ENCODE results near the gene TESPA1. TPM values are rescaled to one million over a fixed set of nuclear protein-coding genes. Genes with fewer than 3 reads are reported as not detected.

Gene TESPA1
- total and polyA plus RNA-seq, 9 of the 15 experiments (the other 6 are each of a cell fraction or from before 2014, with no cell fraction given): 0.72 to 7.1 (median 2.4) TPM

DNA sequence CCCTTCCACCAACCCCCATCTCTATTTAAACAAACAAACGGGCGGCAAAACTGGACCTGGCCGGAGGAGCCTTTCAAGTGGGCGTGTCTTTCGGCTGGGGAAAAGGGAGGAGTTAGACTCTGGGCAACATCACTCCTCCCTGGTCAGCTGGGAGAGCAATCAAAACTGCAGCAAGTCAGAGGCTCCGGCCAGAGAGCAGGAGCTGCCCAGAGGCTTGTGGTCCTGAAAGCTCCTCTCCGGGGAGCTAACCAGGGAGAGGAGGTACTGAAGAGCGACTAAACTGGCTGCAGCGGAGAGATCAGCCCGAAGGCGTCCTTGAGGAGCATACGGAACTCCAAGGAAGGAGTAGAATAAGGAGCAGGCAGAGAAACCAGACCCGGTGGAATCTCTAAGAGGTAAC lies 35.2 kb upstream of the TESPA1 start, which contains the start of gene NEUROD4 (continued):
- TF ChIP-seq, protein P1, sequence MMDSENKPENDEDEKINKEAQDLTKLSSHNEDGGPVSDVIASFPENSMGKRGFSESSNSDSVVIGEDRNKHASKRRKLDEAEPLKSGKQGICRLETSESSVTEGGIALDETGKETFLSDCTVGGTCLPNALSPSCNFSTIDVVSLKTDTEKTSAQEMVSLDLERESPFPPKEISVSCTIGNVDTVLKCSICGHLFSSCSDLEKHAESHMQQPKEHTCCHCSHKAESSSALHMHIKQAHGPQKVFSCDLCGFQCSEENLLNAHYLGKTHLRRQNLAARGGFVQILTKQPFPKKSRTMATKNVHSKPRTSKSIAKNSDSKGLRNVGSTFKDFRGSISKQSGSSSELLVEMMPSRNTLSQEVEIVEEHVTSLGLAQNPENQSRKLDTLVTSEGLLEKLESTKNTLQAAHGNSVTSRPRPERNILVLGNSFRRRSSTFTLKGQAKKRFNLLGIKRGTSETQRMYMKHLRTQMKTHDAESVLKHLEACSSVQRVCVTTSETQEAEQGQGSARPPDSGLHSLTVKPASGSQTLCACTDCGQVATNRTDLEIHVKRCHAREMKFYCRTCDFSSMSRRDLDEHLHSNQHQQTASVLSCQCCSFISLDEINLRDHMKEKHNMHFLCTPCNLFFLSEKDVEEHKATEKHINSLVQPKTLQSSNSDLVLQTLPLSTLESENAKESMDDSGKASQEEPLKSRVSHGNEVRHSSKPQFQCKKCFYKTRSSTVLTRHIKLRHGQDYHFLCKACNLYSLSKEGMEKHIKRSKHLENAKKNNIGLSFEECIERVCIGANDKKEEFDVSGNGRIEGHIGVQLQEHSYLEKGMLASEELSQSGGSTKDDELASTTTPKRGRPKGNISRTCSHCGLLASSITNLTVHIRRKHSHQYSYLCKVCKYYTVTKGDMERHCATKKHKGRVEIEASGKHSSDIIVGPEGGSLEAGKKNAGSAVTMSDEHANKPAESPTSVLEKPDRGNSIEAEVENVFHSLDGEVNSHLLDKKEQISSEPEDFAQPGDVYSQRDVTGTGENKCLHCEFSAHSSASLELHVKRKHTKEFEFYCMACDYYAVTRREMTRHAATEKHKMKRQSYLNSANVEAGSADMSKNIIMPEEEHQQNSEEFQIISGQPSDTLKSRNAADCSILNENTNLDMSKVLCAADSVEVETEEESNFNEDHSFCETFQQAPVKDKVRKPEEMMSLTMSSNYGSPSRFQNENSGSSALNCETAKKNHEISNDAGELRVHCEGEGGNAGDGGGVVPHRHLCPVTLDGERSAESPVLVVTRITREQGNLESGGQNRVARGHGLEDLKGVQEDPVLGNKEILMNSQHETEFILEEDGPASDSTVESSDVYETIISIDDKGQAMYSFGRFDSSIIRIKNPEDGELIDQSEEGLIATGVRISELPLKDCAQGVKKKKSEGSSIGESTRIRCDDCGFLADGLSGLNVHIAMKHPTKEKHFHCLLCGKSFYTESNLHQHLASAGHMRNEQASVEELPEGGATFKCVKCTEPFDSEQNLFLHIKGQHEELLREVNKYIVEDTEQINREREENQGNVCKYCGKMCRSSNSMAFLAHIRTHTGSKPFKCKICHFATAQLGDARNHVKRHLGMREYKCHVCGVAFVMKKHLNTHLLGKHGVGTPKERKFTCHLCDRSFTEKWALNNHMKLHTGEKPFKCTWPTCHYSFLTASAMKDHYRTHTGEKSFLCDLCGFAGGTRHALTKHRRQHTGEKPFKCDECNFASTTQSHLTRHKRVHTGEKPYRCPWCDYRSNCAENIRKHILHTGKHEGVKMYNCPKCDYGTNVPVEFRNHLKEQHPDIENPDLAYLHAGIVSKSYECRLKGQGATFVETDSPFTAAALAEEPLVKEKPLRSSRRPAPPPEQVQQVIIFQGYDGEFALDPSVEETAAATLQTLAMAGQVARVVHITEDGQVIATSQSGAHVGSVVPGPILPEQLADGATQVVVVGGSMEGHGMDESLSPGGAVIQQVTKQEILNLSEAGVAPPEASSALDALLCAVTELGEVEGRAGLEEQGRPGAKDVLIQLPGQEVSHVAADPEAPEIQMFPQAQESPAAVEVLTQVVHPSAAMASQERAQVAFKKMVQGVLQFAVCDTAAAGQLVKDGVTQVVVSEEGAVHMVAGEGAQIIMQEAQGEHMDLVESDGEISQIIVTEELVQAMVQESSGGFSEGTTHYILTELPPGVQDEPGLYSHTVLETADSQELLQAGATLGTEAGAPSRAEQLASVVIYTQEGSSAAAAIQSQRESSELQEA (IDR thresholded peaks at IDR 0.05; ENCODE audit: low read depth): no peak
- TF ChIP-seq RFX5 (IDR thresholded peaks at IDR 0.05; ENCODE audit: low read depth, low read length) (no peak), ZNF408 (CRISPR knock-in tag; IDR thresholded peaks at IDR 0.05; ENCODE audit: low read depth) (no peak), HDAC3 (IDR thresholded peaks at IDR 0.05; ENCODE audit: borderline replicate concordance, partially characterized antibody) (no peak), FOSL1 (tag; conservative IDR thresholded peaks at IDR 0.05) (no peak), POLR3G (IDR thresholded peaks at IDR 0.05; ENCODE audit: extremely low read depth, insufficient read length, insufficient replicate concordance) (no peak), MCM3 (IDR thresholded peaks at IDR 0.05) (no peak)
- TF ChIP-seq, protein P2, sequence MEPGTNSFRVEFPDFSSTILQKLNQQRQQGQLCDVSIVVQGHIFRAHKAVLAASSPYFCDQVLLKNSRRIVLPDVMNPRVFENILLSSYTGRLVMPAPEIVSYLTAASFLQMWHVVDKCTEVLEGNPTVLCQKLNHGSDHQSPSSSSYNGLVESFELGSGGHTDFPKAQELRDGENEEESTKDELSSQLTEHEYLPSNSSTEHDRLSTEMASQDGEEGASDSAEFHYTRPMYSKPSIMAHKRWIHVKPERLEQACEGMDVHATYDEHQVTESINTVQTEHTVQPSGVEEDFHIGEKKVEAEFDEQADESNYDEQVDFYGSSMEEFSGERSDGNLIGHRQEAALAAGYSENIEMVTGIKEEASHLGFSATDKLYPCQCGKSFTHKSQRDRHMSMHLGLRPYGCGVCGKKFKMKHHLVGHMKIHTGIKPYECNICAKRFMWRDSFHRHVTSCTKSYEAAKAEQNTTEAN (CRISPR knock-in tag; IDR thresholded peaks at IDR 0.05): no peak
- TF ChIP-seq, protein P3, sequence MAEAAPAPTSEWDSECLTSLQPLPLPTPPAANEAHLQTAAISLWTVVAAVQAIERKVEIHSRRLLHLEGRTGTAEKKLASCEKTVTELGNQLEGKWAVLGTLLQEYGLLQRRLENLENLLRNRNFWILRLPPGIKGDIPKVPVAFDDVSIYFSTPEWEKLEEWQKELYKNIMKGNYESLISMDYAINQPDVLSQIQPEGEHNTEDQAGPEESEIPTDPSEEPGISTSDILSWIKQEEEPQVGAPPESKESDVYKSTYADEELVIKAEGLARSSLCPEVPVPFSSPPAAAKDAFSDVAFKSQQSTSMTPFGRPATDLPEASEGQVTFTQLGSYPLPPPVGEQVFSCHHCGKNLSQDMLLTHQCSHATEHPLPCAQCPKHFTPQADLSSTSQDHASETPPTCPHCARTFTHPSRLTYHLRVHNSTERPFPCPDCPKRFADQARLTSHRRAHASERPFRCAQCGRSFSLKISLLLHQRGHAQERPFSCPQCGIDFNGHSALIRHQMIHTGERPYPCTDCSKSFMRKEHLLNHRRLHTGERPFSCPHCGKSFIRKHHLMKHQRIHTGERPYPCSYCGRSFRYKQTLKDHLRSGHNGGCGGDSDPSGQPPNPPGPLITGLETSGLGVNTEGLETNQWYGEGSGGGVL (CRISPR knock-in tag; IDR thresholded peaks at IDR 0.05): no peak
- TF ChIP-seq, protein P4, sequence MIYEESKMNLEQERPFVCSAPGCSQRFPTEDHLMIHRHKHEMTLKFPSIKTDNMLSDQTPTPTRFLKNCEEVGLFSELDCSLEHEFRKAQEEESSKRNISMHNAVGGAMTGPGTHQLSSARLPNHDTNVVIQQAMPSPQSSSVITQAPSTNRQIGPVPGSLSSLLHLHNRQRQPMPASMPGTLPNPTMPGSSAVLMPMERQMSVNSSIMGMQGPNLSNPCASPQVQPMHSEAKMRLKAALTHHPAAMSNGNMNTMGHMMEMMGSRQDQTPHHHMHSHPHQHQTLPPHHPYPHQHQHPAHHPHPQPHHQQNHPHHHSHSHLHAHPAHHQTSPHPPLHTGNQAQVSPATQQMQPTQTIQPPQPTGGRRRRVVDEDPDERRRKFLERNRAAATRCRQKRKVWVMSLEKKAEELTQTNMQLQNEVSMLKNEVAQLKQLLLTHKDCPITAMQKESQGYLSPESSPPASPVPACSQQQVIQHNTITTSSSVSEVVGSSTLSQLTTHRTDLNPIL (CRISPR knock-in tag; IDR thresholded peaks at IDR 0.05): no peak
- TF ChIP-seq, protein P5, sequence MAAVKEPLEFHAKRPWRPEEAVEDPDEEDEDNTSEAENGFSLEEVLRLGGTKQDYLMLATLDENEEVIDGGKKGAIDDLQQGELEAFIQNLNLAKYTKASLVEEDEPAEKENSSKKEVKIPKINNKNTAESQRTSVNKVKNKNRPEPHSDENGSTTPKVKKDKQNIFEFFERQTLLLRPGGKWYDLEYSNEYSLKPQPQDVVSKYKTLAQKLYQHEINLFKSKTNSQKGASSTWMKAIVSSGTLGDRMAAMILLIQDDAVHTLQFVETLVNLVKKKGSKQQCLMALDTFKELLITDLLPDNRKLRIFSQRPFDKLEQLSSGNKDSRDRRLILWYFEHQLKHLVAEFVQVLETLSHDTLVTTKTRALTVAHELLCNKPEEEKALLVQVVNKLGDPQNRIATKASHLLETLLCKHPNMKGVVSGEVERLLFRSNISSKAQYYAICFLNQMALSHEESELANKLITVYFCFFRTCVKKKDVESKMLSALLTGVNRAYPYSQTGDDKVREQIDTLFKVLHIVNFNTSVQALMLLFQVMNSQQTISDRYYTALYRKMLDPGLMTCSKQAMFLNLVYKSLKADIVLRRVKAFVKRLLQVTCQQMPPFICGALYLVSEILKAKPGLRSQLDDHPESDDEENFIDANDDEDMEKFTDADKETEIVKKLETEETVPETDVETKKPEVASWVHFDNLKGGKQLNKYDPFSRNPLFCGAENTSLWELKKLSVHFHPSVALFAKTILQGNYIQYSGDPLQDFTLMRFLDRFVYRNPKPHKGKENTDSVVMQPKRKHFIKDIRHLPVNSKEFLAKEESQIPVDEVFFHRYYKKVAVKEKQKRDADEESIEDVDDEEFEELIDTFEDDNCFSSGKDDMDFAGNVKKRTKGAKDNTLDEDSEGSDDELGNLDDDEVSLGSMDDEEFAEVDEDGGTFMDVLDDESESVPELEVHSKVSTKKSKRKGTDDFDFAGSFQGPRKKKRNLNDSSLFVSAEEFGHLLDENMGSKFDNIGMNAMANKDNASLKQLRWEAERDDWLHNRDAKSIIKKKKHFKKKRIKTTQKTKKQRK (IDR thresholded peaks at IDR 0.05; ENCODE audit: borderline replicate concordance, low read depth, low read length): no peak
